ENCODE measurements around the gene C1orf21.

The C1orf21 gene

GRCh38 chr1:184555665-184556641 lies 169.1 kb downstream of the C1orf21 start:
- no peak for FAIRE-seq
- TF ChIP-seq POLR2AphosphoS5 (IDR thresholded peaks at IDR 0.05; ENCODE audit: low read depth, low read length) (no peak), TAF1 (IDR thresholded peaks at IDR 0.05; ENCODE audit: borderline replicate concordance, low read depth, low read length) (no peak), POLR2A (IDR thresholded peaks at IDR 0.05; ENCODE audit: low read depth, low read length) (no peak)
- DNase-seq (ENCODE audit: insufficient read length), result no peak

GRCh38 chr1:184556665-184557064 lies 169.8 kb downstream of the C1orf21 start:
- TF ChIP-seq POLR2AphosphoS5 (IDR thresholded peaks at IDR 0.05; ENCODE audit: low read depth, low read length) (no peak), POLR2A (IDR thresholded peaks at IDR 0.05; ENCODE audit: low read depth, low read length) (no peak), TAF1 (IDR thresholded peaks at IDR 0.05; ENCODE audit: borderline replicate concordance, low read depth, low read length) (no peak)
- peak; percentile 9 for FAIRE-seq

GRCh38 chr1:184557423-184558347 lies 170.9 kb downstream of the C1orf21 start:
- TF ChIP-seq POLR2AphosphoS5 (IDR thresholded peaks at IDR 0.05; ENCODE audit: low read depth, low read length) (no peak), TAF1 (IDR thresholded peaks at IDR 0.05; ENCODE audit: borderline replicate concordance, low read depth, low read length) (no peak), POLR2A (IDR thresholded peaks at IDR 0.05; ENCODE audit: low read depth, low read length) (no peak)
- FAIRE-seq, result peak; percentile 38
- DNase-seq (ENCODE audit: insufficient read length), result no peak

More at GRCh38 chr1:184556665-184557064, 169.8 kb downstream of the C1orf21 start:
- DNase-seq (ENCODE audit: insufficient read length), result no peak

- FAIRE-seq (no peak), DNase-seq (ENCODE audit: insufficient read length) (no peak)
- no peak for TF ChIP-seq POLR2A (IDR thresholded peaks at IDR 0.05; ENCODE audit: low read depth, low read length)
Observed at GRCh38 chr1:184558691-184559090, 171.9 kb downstream of the C1orf21 start.

- TF ChIP-seq POLR2AphosphoS5 (IDR thresholded peaks at IDR 0.05; ENCODE audit: low read depth, low read length) (no peak), TAF1 (IDR thresholded peaks at IDR 0.05; ENCODE audit: borderline replicate concordance, low read depth, low read length) (no peak), POLR2A (IDR thresholded peaks at IDR 0.05; ENCODE audit: low read depth, low read length) (no peak)
- DNase-seq (ENCODE audit: insufficient read length), result no peak
- no peak for FAIRE-seq
Observed at GRCh38 chr1:184559117-184559713, 172.4 kb downstream of the C1orf21 start.

GRCh38 chr1:184562806-184563205 lies 176.0 kb downstream of the C1orf21 start:
- FAIRE-seq (no peak), DNase-seq (ENCODE audit: insufficient read length) (no peak)
- TF ChIP-seq TAF1 (IDR thresholded peaks at IDR 0.05; ENCODE audit: borderline replicate concordance, low read depth, low read length) (no peak), POLR2A (IDR thresholded peaks at IDR 0.05; ENCODE audit: low read depth, low read length) (no peak), POLR2AphosphoS5 (IDR thresholded peaks at IDR 0.05; ENCODE audit: low read depth, low read length) (no peak)

GRCh38 chr1:184563308-184563707 lies 176.5 kb downstream of the C1orf21 start:
- no peak for FAIRE-seq

GRCh38 chr1:184567009-184567408 lies 180.2 kb downstream of the C1orf21 start:
- no peak for DNase-seq (ENCODE audit: insufficient read length)
- no peak for FAIRE-seq
- TF ChIP-seq POLR2AphosphoS5 (IDR thresholded peaks at IDR 0.05; ENCODE audit: low read depth, low read length) (no peak), POLR2A (IDR thresholded peaks at IDR 0.05; ENCODE audit: low read depth, low read length) (no peak), TAF1 (IDR thresholded peaks at IDR 0.05; ENCODE audit: borderline replicate concordance, low read depth, low read length) (no peak)

More at GRCh38 chr1:184563308-184563707, 176.5 kb downstream of the C1orf21 start:
- TF ChIP-seq POLR2AphosphoS5 (IDR thresholded peaks at IDR 0.05; ENCODE audit: low read depth, low read length) (no peak), POLR2A (IDR thresholded peaks at IDR 0.05; ENCODE audit: low read depth, low read length) (no peak), TAF1 (IDR thresholded peaks at IDR 0.05; ENCODE audit: borderline replicate concordance, low read depth, low read length) (no peak)
- no peak for DNase-seq (ENCODE audit: insufficient read length)

- FAIRE-seq (no peak), DNase-seq (ENCODE audit: insufficient read length) (no peak)
- TF ChIP-seq POLR2AphosphoS5 (IDR thresholded peaks at IDR 0.05; ENCODE audit: low read depth, low read length) (no peak), POLR2A (IDR thresholded peaks at IDR 0.05; ENCODE audit: low read depth, low read length) (no peak), TAF1 (IDR thresholded peaks at IDR 0.05; ENCODE audit: borderline replicate concordance, low read depth, low read length) (no peak)
Observed at GRCh38 chr1:184567637-184568036, 180.8 kb downstream of the C1orf21 start.

GRCh38 chr1:184568148-184568547 lies 181.3 kb downstream of the C1orf21 start:
- DNase-seq (ENCODE audit: insufficient read length) (no peak), FAIRE-seq (no peak)
- no peak for TF ChIP-seq TAF1 (IDR thresholded peaks at IDR 0.05; ENCODE audit: borderline replicate concordance, low read depth, low read length)

- no peak for TF ChIP-seq POLR2A (IDR thresholded peaks at IDR 0.05; ENCODE audit: low read depth, low read length)
- TF ChIP-seq TAF1 (IDR thresholded peaks at IDR 0.05; ENCODE audit: borderline replicate concordance, low read depth, low read length), result no peak
- TF ChIP-seq POLR2AphosphoS5 (IDR thresholded peaks at IDR 0.05; ENCODE audit: low read depth, low read length), result no peak
- DNase-seq (ENCODE audit: insufficient read length) (no peak), FAIRE-seq (peak; percentile 64)
Observed at GRCh38 chr1:184569106-184569505, 182.3 kb downstream of the C1orf21 start.
